Calu3 (cell line): ENCODE results near the gene TECPR2. TPM values are rescaled to one million over a fixed set of nuclear protein-coding genes. Genes with fewer than 3 reads are reported as not detected.

Source experiments
- BruUV-seq: library from RNA; stranded (reverse); fragments of 400-500 nt; replicated peaks from 2 replicates; lab custom pipeline; 2021; lab: Mats Ljungman, UMichigan
- CTCF ChIA-PET: fragments of 300-600 bp; sonication (Branson Sonifier 250); formaldehyde crosslinking; loops from one replicate; lab custom pipeline; 2022; ENCODE audit warnings: antibody characterized with exemption; lab: Charles Lee
- DNase-seq: peaks from one replicate; pipeline ENCODE4 v3.0.0; 2022
- H3K27ac Mint-ChIP-seq: one replicate; pipeline ENCODE4 v1.8.0; 2022; ENCODE audit warnings: mixed read lengths; ENCODE audit not compliant: unreplicated experiment
- H3K27me3 Mint-ChIP-seq: one replicate; pipeline ENCODE4 v1.8.0; 2022; ENCODE audit warnings: mixed read lengths; ENCODE audit not compliant: unreplicated experiment
- H3K36me3 Mint-ChIP-seq: one replicate; pipeline ENCODE4 v1.8.0; 2022; ENCODE audit warnings: mild to moderate bottlenecking, moderate library complexity, mixed read lengths; ENCODE audit not compliant: insufficient read depth, unreplicated experiment
- H3K4me1 Mint-ChIP-seq: one replicate; pipeline ENCODE4 v1.8.0; 2022; ENCODE audit warnings: mild to moderate bottlenecking, low read depth, mixed read lengths; ENCODE audit not compliant: unreplicated experiment
- H3K4me3 Mint-ChIP-seq: one replicate; pipeline ENCODE4 v1.8.0; 2022; ENCODE audit warnings: mild to moderate bottlenecking, low read depth, moderate library complexity, mixed read lengths; ENCODE audit not compliant: unreplicated experiment
- H3K9me3 Mint-ChIP-seq: one replicate; pipeline ENCODE4 v1.8.0; 2022; ENCODE audit warnings: low read depth, mixed read lengths; ENCODE audit not compliant: unreplicated experiment
- intact Hi-C: fragments of 100-400 bp; cut with micrococcal nuclease; formaldehyde crosslinking; loops from one replicate; pipeline ENCODE4 v1.10.0; 2022; ENCODE audit not compliant: unreplicated experiment
- total RNA-seq: library from RNA; stranded (reverse); gene quantifications from 2 replicates; pipeline ENCODE4 v1.2.3, GENCODE V29; 2022
- TF ChIP-seq, protein P1 (sequence below): fragments of 200-600 bp; IDR thresholded peaks from one replicate; pipeline ENCODE4 v1.8.0; 2022; ENCODE audit warnings: antibody characterized with exemption; ENCODE audit not compliant: unreplicated experiment

Gene TECPR2
- total RNA-seq, 1 experiment from 2014 or later, result 21.7 TPM

DNA sequence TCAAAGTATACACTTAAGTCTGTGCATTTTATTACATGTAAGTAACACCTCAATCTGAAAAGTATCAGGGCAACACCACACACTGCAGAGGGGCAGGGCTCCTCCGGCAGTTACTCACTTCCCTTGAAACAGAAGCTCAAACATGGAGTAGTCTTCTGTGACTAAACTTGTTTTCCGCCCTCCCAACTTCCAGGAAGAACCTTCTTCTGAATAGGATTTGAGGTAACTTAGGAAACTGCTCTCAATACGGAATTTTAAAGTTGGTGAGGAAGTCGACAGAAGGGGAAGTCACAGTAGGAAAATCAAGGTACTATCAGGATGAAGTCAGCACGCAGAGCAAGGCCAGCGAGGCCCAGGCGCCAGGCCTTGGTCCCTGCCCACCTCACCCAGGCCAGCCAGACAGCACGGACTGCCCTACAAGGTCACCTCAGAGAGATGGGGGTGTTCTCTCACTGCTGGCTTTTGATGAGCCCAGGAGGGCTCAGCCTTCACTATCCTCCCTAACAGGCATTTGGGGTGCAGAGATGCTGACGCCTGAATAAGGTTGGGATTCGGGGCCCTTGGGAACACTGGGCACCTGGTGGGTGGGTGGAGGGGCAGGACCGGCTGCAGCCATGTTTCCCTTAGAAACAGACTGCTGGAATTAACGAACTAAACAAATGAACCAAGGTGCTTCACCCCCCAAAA lies 141.0 kb downstream of the TECPR2 start:
- TF ChIP-seq, protein P1, sequence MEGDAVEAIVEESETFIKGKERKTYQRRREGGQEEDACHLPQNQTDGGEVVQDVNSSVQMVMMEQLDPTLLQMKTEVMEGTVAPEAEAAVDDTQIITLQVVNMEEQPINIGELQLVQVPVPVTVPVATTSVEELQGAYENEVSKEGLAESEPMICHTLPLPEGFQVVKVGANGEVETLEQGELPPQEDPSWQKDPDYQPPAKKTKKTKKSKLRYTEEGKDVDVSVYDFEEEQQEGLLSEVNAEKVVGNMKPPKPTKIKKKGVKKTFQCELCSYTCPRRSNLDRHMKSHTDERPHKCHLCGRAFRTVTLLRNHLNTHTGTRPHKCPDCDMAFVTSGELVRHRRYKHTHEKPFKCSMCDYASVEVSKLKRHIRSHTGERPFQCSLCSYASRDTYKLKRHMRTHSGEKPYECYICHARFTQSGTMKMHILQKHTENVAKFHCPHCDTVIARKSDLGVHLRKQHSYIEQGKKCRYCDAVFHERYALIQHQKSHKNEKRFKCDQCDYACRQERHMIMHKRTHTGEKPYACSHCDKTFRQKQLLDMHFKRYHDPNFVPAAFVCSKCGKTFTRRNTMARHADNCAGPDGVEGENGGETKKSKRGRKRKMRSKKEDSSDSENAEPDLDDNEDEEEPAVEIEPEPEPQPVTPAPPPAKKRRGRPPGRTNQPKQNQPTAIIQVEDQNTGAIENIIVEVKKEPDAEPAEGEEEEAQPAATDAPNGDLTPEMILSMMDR, result no peak
- H3K27me3 Mint-ChIP-seq, result no peaks in the 10 kb centered on the region
- H3K9me3 Mint-ChIP-seq, result no peaks in the 10 kb centered on the region
- no peak overlapping the region for H3K4me3 Mint-ChIP-seq
- H3K4me1 Mint-ChIP-seq, result peaks cover 9% of the 10 kb centered on the region
- peak overlapping the region; percentile 44 for H3K27ac Mint-ChIP-seq
- CTCF ChIA-PET, result interaction anchor here (0.7 kb wide), 1 partner anchor 1347 kb away, joined by 4 read pairs; no protein-coding TSS in a partner anchor
- intact Hi-C loops, result no loop called here
- no TSS peak for BruUV-seq
- H3K36me3 Mint-ChIP-seq, result peaks cover 27% of the 10 kb centered on the region
- no peak for DNase-seq

DNA sequence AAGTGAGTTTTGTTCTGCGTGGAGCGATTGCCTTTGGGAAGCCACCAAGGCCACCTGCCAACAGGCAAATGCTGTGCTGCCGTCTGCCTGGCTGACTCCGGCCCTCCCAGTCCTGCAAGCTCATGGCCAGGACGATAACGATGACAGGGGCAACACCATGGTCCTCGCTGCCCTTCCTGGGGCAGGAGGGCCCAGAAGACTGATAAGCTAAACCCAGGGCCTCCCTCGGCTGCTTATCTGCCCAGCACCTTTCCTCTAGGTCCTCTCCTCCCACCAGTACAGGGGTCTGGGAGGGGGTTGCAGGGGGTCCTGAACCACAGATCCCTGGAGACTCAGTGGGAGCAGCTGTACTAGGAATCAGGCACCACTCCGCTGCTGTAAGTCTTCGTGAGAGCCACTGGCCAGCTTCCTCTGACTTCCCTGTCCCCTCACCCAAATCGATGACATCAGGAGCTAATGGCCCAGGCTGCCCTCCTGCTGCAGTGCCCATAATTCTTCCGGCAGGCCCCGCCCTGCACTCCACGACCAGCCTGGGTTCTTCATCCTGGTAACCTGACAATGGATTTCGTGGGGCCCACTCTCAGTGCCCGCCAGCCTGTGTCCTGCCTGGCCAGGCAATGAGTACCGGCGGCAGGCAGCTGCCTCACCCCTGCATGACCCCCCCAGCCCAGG lies 141.7 kb downstream of the TECPR2 start:
- no peaks in the 10 kb centered on the region for H3K9me3 Mint-ChIP-seq
- no peak overlapping the region for H3K27ac Mint-ChIP-seq
- H3K4me1 Mint-ChIP-seq, result peaks cover 9% of the 10 kb centered on the region
- no peak overlapping the region for H3K4me3 Mint-ChIP-seq
- intact Hi-C loops, result no loop called here
- TF ChIP-seq, protein P1, result no peak
- CTCF ChIA-PET, result no interaction called here
- peaks cover 31% of the 10 kb centered on the region for H3K36me3 Mint-ChIP-seq
- BruUV-seq, result no TSS peak
- no peaks in the 10 kb centered on the region for H3K27me3 Mint-ChIP-seq
- DNase-seq, result no peak

DNA sequence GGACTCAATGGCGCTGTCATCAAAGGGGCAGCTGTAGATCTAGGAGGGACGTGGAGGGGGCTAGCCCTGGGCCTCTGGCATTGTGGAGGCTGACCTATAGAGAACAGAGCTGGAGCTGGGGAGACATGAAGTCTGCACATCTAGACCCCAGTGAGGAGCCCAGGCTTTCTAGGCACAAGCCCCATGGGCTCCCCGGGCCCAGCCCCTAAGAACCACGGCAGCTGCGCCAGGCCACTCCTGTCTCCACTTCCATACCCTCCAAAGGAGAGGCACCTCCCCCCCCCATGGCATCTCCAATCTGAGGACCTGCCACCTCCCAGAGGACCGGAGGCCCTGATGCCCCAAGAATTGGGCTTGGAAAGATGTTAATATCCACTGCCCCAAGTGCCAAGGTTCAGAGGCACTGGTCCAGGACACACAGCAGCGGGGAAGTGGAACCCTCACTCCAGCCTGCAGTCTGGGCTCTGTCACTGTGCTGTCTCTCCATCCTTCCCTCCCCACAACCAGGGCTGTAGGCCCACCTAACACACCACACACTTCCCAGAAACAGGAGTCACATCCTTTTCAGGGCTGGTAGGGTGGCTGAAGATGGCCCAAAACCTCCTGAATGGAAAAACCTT lies 142.4 kb downstream of the TECPR2 start:
- no peak overlapping the region for H3K27ac Mint-ChIP-seq
- CTCF ChIA-PET, result no interaction called here
- TF ChIP-seq, protein P1, result no peak
- no peak overlapping the region for H3K4me3 Mint-ChIP-seq
- H3K36me3 Mint-ChIP-seq, result peaks cover 35% of the 10 kb centered on the region
- no peaks in the 10 kb centered on the region for H3K9me3 Mint-ChIP-seq
- BruUV-seq, result no TSS peak
- peaks cover 9% of the 10 kb centered on the region for H3K4me1 Mint-ChIP-seq
- intact Hi-C loops, result no loop called here
- DNase-seq, result no peak
- H3K27me3 Mint-ChIP-seq, result no peaks in the 10 kb centered on the region

DNA sequence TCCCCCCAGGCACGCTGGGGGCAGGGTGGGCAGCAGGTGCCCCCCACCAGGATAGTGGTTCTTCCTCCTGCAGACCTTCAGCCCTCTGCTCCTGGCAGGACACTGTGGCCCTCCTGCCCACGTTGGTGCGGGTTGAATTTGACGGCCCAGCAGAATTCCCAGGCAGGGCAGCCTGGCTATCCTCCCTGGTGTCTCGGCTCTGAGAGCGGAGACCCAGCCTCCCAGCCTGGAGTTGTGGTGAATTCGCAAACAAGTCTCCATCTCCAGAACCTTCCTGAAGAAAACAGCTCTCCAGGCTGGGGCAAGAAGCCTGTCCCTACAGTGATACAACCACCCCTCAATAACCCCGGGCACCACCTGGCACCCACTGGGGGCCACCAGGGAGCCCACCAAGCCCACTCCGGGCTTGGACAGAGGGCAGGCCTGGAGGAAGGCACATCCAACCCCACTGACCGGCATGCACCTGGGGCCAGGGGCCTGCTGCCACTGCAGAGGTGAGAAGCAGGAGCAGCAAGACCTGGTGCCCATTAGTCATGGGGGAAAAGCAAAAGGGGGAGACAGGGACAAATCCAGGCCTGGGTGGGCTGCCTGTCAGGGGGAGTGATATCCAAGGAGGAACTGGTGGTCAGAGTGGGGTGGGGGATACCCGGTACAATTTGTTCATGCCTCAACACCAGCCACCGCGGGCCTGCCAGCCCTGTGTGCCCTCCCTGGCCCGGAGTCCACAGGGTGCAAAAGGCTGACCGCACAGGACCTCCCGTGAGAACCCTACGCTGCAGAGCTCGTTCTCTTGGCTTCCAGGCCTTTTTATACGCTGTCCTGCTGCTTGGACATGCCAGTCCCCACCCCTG lies 143.3 kb downstream of the TECPR2 start:
- Mint-ChIP-seq H3K36me3 (peaks cover 44% of the 10 kb centered on the region), H3K4me1 (peaks cover 15% of the 10 kb centered on the region), H3K9me3 (no peaks in the 10 kb centered on the region), H3K27me3 (no peaks in the 10 kb centered on the region), H3K27ac (no peak overlapping the region), H3K4me3 (no peak overlapping the region)
- no peak for DNase-seq
- TF ChIP-seq, protein P1, result no peak
- CTCF ChIA-PET, result no interaction called here
- intact Hi-C loops, result no loop called here
- BruUV-seq, result no TSS peak
